ENCODE measurements around the gene CCL11.

DNA sequence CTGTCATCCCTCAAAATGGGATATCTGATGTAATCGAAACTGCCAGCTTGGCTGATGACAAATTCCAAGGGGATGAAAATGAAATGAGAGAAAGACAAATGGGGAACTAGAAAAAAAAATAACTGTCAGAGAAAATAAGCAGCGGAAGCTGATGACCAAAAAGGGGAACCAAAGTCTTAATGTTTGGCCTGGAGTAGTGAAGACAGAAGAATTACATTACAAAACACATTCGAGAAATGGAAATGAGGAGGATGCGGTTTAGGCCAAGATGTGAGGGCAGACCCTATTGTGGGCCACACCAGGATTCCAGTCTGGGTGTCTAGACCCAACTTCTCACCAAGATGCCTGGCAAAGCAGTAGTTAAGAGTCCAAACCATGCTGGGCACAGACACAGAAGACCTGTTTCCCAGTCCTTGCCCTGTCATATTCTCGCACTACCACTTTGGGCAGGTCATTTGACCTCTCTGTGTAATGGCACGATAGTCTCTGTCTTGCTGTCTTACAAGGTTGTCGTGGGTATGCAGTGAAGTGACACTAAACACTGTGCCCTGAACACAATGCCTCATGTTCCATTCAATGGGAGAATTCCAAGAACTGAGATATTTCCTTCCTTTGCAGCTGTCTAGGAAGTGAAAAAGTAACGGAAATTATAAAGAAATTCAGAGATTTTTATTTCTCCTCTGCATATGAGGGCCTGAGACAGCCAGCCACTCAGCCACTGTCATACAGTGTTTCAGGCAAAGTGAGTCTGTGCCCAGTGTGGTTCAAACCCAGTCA is 42.8 kb upstream of the CCL11 start:
- TF ChIP-seq, protein P1, sequence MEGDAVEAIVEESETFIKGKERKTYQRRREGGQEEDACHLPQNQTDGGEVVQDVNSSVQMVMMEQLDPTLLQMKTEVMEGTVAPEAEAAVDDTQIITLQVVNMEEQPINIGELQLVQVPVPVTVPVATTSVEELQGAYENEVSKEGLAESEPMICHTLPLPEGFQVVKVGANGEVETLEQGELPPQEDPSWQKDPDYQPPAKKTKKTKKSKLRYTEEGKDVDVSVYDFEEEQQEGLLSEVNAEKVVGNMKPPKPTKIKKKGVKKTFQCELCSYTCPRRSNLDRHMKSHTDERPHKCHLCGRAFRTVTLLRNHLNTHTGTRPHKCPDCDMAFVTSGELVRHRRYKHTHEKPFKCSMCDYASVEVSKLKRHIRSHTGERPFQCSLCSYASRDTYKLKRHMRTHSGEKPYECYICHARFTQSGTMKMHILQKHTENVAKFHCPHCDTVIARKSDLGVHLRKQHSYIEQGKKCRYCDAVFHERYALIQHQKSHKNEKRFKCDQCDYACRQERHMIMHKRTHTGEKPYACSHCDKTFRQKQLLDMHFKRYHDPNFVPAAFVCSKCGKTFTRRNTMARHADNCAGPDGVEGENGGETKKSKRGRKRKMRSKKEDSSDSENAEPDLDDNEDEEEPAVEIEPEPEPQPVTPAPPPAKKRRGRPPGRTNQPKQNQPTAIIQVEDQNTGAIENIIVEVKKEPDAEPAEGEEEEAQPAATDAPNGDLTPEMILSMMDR (conservative IDR thresholded peaks at IDR 0.05; ENCODE audit: low read depth in 2 of 2), result no peak
- no peak for TF ChIP-seq POLR2AphosphoS5 (IDR thresholded peaks at IDR 0.05; ENCODE audit: low read depth)
